GM12878 (cell line): Measurements from ENCODE around the gene SPATA25. TPM values are rescaled to one million over a fixed set of nuclear protein-coding genes. Genes with fewer than 3 reads are reported as not detected.

ENCODE experiments used
- ATF7 ChIP-seq: fragments of 450-650 bp; IDR thresholded peaks from 2 replicates; pipeline ENCODE4 v1.6.1; 2016; ENCODE audit warnings: low read depth, mild to moderate bottlenecking
- BCL11A ChIP-seq: IDR thresholded peaks from 2 replicates; pipeline ENCODE4 v1.6.1; 2011; ENCODE audit warnings: low read depth, low read length
- BMI1 ChIP-seq: fragments of 450-650 bp; IDR thresholded peaks from 2 replicates; pipeline ENCODE4 v1.6.1; 2016; ENCODE audit warnings: mild to moderate bottlenecking, moderate library complexity, borderline replicate concordance
- CEBPZ ChIP-seq: fragments of 150-350 bp; IDR thresholded peaks from 2 replicates; pipeline ENCODE4 v1.6.1; 2016; ENCODE audit warnings: low read depth, low read length
- ESRRA ChIP-seq: IDR thresholded peaks from 2 replicates; pipeline ENCODE4 v1.6.1; 2012; ENCODE audit warnings: mild to moderate bottlenecking, low read length, improper control_type of control experiment
- FOXM1 ChIP-seq: IDR thresholded peaks from 2 replicates; pipeline ENCODE4 v1.6.1; 2012; ENCODE audit warnings: low read depth, mild to moderate bottlenecking, inconsistent platforms, low read length, moderate library complexity
- MLLT1 ChIP-seq: fragments of 450-650 bp; IDR thresholded peaks from 2 replicates; pipeline ENCODE4 v1.6.1; 2016; ENCODE audit warnings: mild to moderate bottlenecking
- NFIC ChIP-seq: IDR thresholded peaks from 2 replicates; pipeline ENCODE4 v1.6.1; 2012; ENCODE audit warnings: low read depth, mild to moderate bottlenecking, inconsistent platforms, low read length, moderate library complexity
- RFX5 ChIP-seq: IDR thresholded peaks from 2 replicates; pipeline ENCODE4 v1.6.1; 2011; ENCODE audit warnings: low read depth, low read length, improper control_type of control experiment
- SKIL ChIP-seq: fragments of 450-650 bp; IDR thresholded peaks from 2 replicates; pipeline ENCODE4 v1.6.1; 2017; ENCODE audit warnings: mild to moderate bottlenecking, low read depth, inconsistent platforms; ENCODE audit not compliant: poor library complexity, severe bottlenecking
- TBL1XR1 ChIP-seq: IDR thresholded peaks from 2 replicates; pipeline ENCODE4 v1.6.1; 2012; ENCODE audit warnings: low read depth, low read length, improper control_type of control experiment
- TCF7 ChIP-seq: IDR thresholded peaks from 2 replicates; pipeline ENCODE4 v1.6.1; 2014; ENCODE audit warnings: antibody characterized with exemption, borderline replicate concordance
- polyA plus RNA-seq, 11 experiments: library from polyadenylated mRNA; depleted of rRNA in 4 of 11; unstranded in 6 of 11; stranded (reverse) in 5 of 11; fragments of >200 nt; fragmentation: Nextera tagmentation in 4 of 11; fragmentation: Illumina TruSeq in 1 of 11; extraction: Ambion mirVana in 4 of 11; extraction: Trizol in 1 of 11; gene quantifications; 1 replicate in 1 of 11; 2 replicates in 10 of 11; pipeline versions ENCODE4 v1.2.1 to v1.2.3, GENCODE V29; 2011 to 2016; ENCODE audit warnings: inconsistent platforms in 2 of 11, missing spikeins in 2 of 11, low read depth in 1 of 11
- total RNA-seq, 4 experiments: library from RNA; depleted of rRNA in 3 of 4; stranded (reverse); fragments of >200 nt in 3 of 4; fragmentation: Illumina TruSeq in 1 of 4; extraction: Trizol in 1 of 4; gene quantifications; 2 replicates each; pipeline versions ENCODE4 v1.2.1 to v1.2.3, GENCODE V29; 2013 to 2021
- TF ChIP-seq, protein P1 (sequence below): fragments of 450-650 bp; IDR thresholded peaks from 2 replicates; pipeline ENCODE4 v1.6.1; 2017; ENCODE audit warnings: mild to moderate bottlenecking, moderate library complexity
- TF ChIP-seq, protein P2 (sequence below): IDR thresholded peaks from 2 replicates; pipeline ENCODE4 v1.6.1; 2012; ENCODE audit warnings: low read depth, low read length, improper control_type of control experiment
- TF ChIP-seq, protein P3 (sequence below): fragments of 450-650 bp; IDR thresholded peaks from 2 replicates; pipeline ENCODE4 v1.6.1; 2016; ENCODE audit warnings: mild to moderate bottlenecking

The SPATA25 gene
- total and polyA plus RNA-seq, 10 of the 15 experiments (the other 5 are each of a cell fraction or from before 2014, with no cell fraction given) = 0.28 to 2.9 (median 1.3) TPM; not detected in 3

DNA sequence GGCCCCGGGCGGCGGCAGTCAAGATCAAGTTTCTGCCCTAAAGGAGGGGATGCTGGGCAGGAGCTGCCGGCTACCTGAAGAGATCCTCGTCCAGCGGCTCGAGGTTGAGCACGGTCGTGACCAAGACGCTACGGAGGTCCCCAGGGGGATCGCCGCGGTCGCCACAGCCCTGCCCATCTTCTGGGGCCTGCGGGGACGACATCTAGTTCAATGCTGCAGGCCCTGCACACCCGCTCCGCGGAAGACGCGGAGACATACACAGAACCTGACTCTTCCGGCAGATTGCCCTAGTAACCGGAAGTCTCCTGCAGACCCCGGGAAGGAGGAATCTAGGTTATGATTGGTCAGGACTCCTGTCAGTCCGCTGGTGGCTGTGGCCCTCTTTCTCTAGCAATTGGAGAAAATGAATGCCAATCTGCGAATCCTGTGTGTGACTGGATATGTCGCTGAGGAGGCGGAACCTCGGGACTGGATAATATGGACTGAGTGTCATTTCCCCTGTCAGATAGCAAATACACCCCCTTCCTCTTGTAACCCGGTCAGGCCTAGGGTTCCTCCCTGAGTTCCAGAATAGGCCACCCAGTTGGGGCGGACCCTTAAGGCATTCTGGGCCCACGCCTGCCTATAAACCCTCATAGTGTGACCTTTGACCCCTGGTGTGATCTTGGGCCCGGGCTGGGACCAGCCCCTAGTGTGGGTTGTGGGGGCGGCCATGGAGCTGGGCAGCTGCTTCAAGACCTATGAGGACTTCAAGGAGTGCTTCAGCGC, 30.1 kb downstream of the SPATA25 start, which contains the start of the genes ACOT8 and ZSWIM3 (continued):
- TF ChIP-seq CEBPZ (peak; percentile 99), SKIL (peak; percentile 98), FOXM1 (peak; percentile 47; the same call in 1 of the 2 replicates), TBL1XR1 (0 out of 2 replicates have a peak, but pooled peaks have one; percentile 16), BCL11A (no peak), MLLT1 (no peak), ESRRA (peak; percentile 74; the same call in 1 of the 2 replicates), TCF7 (no peak), NFIC (no peak), RFX5 (no peak), ATF7 (peak; percentile 65), BMI1 (no peak)
- TF ChIP-seq, protein P1, sequence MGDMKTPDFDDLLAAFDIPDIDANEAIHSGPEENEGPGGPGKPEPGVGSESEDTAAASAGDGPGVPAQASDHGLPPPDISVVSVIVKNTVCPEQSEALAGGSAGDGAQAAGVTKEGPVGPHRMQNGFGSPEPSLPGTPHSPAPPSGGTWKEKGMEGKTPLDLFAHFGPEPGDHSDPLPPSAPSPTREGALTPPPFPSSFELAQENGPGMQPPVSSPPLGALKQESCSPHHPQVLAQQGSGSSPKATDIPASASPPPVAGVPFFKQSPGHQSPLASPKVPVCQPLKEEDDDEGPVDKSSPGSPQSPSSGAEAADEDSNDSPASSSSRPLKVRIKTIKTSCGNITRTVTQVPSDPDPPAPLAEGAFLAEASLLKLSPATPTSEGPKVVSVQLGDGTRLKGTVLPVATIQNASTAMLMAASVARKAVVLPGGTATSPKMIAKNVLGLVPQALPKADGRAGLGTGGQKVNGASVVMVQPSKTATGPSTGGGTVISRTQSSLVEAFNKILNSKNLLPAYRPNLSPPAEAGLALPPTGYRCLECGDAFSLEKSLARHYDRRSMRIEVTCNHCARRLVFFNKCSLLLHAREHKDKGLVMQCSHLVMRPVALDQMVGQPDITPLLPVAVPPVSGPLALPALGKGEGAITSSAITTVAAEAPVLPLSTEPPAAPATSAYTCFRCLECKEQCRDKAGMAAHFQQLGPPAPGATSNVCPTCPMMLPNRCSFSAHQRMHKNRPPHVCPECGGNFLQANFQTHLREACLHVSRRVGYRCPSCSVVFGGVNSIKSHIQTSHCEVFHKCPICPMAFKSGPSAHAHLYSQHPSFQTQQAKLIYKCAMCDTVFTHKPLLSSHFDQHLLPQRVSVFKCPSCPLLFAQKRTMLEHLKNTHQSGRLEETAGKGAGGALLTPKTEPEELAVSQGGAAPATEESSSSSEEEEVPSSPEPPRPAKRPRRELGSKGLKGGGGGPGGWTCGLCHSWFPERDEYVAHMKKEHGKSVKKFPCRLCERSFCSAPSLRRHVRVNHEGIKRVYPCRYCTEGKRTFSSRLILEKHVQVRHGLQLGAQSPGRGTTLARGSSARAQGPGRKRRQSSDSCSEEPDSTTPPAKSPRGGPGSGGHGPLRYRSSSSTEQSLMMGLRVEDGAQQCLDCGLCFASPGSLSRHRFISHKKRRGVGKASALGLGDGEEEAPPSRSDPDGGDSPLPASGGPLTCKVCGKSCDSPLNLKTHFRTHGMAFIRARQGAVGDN = peak; percentile 71
- TF ChIP-seq, protein P2, sequence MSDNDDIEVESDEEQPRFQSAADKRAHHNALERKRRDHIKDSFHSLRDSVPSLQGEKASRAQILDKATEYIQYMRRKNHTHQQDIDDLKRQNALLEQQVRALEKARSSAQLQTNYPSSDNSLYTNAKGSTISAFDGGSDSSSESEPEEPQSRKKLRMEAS = 0 out of 2 replicates have a peak, but pooled peaks have one; percentile 15
- TF ChIP-seq, protein P3, sequence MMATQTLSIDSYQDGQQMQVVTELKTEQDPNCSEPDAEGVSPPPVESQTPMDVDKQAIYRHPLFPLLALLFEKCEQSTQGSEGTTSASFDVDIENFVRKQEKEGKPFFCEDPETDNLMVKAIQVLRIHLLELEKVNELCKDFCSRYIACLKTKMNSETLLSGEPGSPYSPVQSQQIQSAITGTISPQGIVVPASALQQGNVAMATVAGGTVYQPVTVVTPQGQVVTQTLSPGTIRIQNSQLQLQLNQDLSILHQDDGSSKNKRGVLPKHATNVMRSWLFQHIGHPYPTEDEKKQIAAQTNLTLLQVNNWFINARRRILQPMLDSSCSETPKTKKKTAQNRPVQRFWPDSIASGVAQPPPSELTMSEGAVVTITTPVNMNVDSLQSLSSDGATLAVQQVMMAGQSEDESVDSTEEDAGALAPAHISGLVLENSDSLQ = peak; percentile 100
